Upper lobe of left lung (tissue), 6 donors: Measurements from ENCODE around the gene ZNF576. TPM values are rescaled to one million over a fixed set of nuclear protein-coding genes. Genes with fewer than 3 reads are reported as not detected.

Experiments used
- ATAC-seq, 2 donors: fragments of 200-7000 bp; cut with Tn5 transposase; one replicate each; pipeline ENCODE4 v1.9.1; 2022; ENCODE audit warnings: mild to moderate bottlenecking in 2 of 2, moderate library complexity in 2 of 2; ENCODE audit not compliant: low FRiP score in 2 of 2
- DNase-seq, 2 donors: peaks; one replicate each; pipeline ENCODE4 v3.0.0-alpha.2; 2019 to 2020
- H3K27ac ChIP-seq, 4 donors: fragments of 200-600 bp; sonication (generic); one replicate each; pipeline ENCODE4 v1.5.1; 2016 to 2019
- H3K27me3 ChIP-seq, 4 donors: fragments of 200-600 bp; sonication (generic); one replicate each; pipeline ENCODE4 v1.5.1; 2017 to 2019
- H3K36me3 ChIP-seq, 4 donors: fragments of 200-600 bp; sonication (generic); one replicate each; pipeline ENCODE4 v1.5.1; 2016 to 2019
- H3K4me1 ChIP-seq, 4 donors: fragments of 200-600 bp; sonication (generic); one replicate each; pipeline ENCODE4 v1.5.1; 2018 to 2019
- H3K4me3 ChIP-seq, 4 donors: fragments of 200-600 bp; sonication (generic); one replicate each; pipeline ENCODE4 v1.5.1; 2017 to 2019; ENCODE audit warnings: mild to moderate bottlenecking in 2 of 4, moderate library complexity in 1 of 4
- H3K9me3 ChIP-seq, 4 donors: fragments of 200-600 bp; sonication (generic); one replicate each; pipeline ENCODE4 v1.5.1; 2018 to 2019
- CTCF ChIP-seq, 6 experiments: fragments of 450-650 bp in 4 of 6; fragments of 200-600 bp in 2 of 6; sonication (generic) in 2 of 6; IDR thresholded peaks; one replicate each; pipeline ENCODE4 v1.5.1; 2016 to 2019; ENCODE audit warnings: antibody characterized with exemption in 6 of 6
- EP300 ChIP-seq, 4 donors: sonication (generic); formaldehyde crosslinking; IDR thresholded peaks; one replicate each; pipeline ENCODE4 v1.5.1; 2017; ENCODE audit warnings: antibody characterized with exemption in 4 of 4, control low read depth in 2 of 4
- POLR2A ChIP-seq, 4 donors: fragments of 450-650 bp; IDR thresholded peaks; one replicate each; pipeline ENCODE4 v1.5.1; 2016 to 2017; ENCODE audit warnings: antibody characterized with exemption in 4 of 4, mild to moderate bottlenecking in 2 of 4
- POLR2AphosphoS5 ChIP-seq, 2 donors: sonication (generic); formaldehyde crosslinking; IDR thresholded peaks; one replicate each; pipeline ENCODE4 v1.5.1; 2017; ENCODE audit warnings: antibody characterized with exemption in 2 of 2
- WGBS, 2 donors: methylation state at CpG; one replicate each; pipeline ENCODE4 v1.1.5; 2017 to 2018; 5-methylcytosine and 5-hydroxymethylcytosine counted together
- total RNA-seq, 6 donors: library from RNA; depleted of rRNA in 4 of 6; stranded (reverse); fragments of >200 nt in 4 of 6; gene quantifications; one replicate each; pipeline versions ENCODE4 v1.1.0 to v1.2.1, GENCODE V29; 2016 to 2021
- donor health status: DM: no; HTN: no; CAD: no; lungs with moderate emphysema.
- donor health status: DM: no; HTN: yes; CAD: no; lungs with severe emphysema.

ZNF576 gene
- total RNA-seq, 6 donors from 2014 or later, result 3.1 to 15.6 (median 7.8) TPM

GRCh38 chr19:43624933-43625332, 28.5 kb downstream of the ZNF576 start:
- TF ChIP-seq CTCF (IDR thresholded peaks at IDR 0.05) (no peak), EP300 (IDR thresholded peaks at IDR 0.05) (no peak), POLR2AphosphoS5 (IDR thresholded peaks at IDR 0.05) (no peak), POLR2A (IDR thresholded peaks at IDR 0.05) (no peak)
- 41 to 52% methylated on average over 4 to 23 of the region's 30 CpGs for WGBS, 2 donors
- peak; percentile 66 to 76 for DNase-seq
- Histone ChIP-seq H3K4me1 (peaks cover 3 to 10% (median 4%) of the 10 kb centered on the region in 4 donors), H3K4me3 (no peak overlapping the region), H3K9me3 (no peaks in the 10 kb centered on the region), H3K27me3 (no peaks in the 10 kb centered on the region), H3K27ac (no peak overlapping the region), H3K36me3 (no peaks in the 10 kb centered on the region)
- ATAC-seq, result peak in 1 of 2 donors; percentile 25

GRCh38 chr19:43625918-43626579, 29.7 kb downstream of the ZNF576 start:
- no peak overlapping the region for H3K27ac ChIP-seq
- DNase-seq (no peak), ATAC-seq (peak in 1 of 2 donors; percentile 18)
- H3K4me1 ChIP-seq, result peaks cover 0 to 5% (median 0%) of the 10 kb centered on the region in 4 donors
- no peak overlapping the region for H3K4me3 ChIP-seq
- no peaks in the 10 kb centered on the region for H3K27me3 ChIP-seq
- H3K36me3 ChIP-seq, result no peaks in the 10 kb centered on the region
- no peaks in the 10 kb centered on the region for H3K9me3 ChIP-seq
- 79 to 82% methylated on average over 29 to 32 of the region's 32 CpGs for WGBS, 2 donors
- TF ChIP-seq POLR2AphosphoS5 (IDR thresholded peaks at IDR 0.05) (no peak), EP300 (IDR thresholded peaks at IDR 0.05) (no peak), POLR2A (IDR thresholded peaks at IDR 0.05) (no peak)

GRCh38 chr19:43626838-43627237, 30.4 kb downstream of the ZNF576 start:
- 67 to 73% methylated on average over 17 of the region's 17 CpGs for WGBS, 2 donors

GRCh38 chr19:43628646-43629326, 32.4 kb downstream of the ZNF576 start:
- no peaks in the 10 kb centered on the region for H3K9me3 ChIP-seq
- WGBS, 2 donors, result 89 to 100% methylated on average over 1 to 3 of the region's 3 CpGs
- H3K36me3 ChIP-seq, result no peaks in the 10 kb centered on the region
- H3K4me3 ChIP-seq, result no peak overlapping the region
- H3K27me3 ChIP-seq, result no peaks in the 10 kb centered on the region
- no peak for TF ChIP-seq POLR2AphosphoS5 (IDR thresholded peaks at IDR 0.05)
- no peak for TF ChIP-seq POLR2A (IDR thresholded peaks at IDR 0.05)
- no peak for TF ChIP-seq CTCF (IDR thresholded peaks at IDR 0.05)
- no peak for TF ChIP-seq EP300 (IDR thresholded peaks at IDR 0.05)
- H3K4me1 ChIP-seq, result peaks cover 0 to 5% (median 0%) of the 10 kb centered on the region in 4 donors
- H3K27ac ChIP-seq, result no peak overlapping the region
- ATAC-seq, result no peak
- DNase-seq, result no peak

More at GRCh38 chr19:43626838-43627237, 30.4 kb downstream of the ZNF576 start:
- Histone ChIP-seq H3K27me3 (no peaks in the 10 kb centered on the region), H3K36me3 (no peaks in the 10 kb centered on the region), H3K4me1 (peaks cover 0 to 5% (median 0%) of the 10 kb centered on the region in 4 donors), H3K9me3 (no peaks in the 10 kb centered on the region), H3K27ac (no peak overlapping the region), H3K4me3 (no peak overlapping the region)
- ATAC-seq (no peak), DNase-seq (no peak)
- TF ChIP-seq POLR2A (IDR thresholded peaks at IDR 0.05), result no peak
- TF ChIP-seq EP300 (IDR thresholded peaks at IDR 0.05), result no peak
- no peak for TF ChIP-seq POLR2AphosphoS5 (IDR thresholded peaks at IDR 0.05)
- no peak for TF ChIP-seq CTCF (IDR thresholded peaks at IDR 0.05)

GRCh38 chr19:43631491-43631890, 35.1 kb downstream of the ZNF576 start:
- Histone ChIP-seq H3K4me1 (no peaks in the 10 kb centered on the region), H3K27me3 (no peaks in the 10 kb centered on the region), H3K4me3 (no peak overlapping the region), H3K27ac (no peak overlapping the region), H3K36me3 (no peaks in the 10 kb centered on the region), H3K9me3 (no peaks in the 10 kb centered on the region)
- 85 to 91% methylated on average over 5 of the region's 5 CpGs for WGBS, 2 donors
- TF ChIP-seq EP300 (IDR thresholded peaks at IDR 0.05) (no peak), POLR2AphosphoS5 (IDR thresholded peaks at IDR 0.05) (no peak), POLR2A (IDR thresholded peaks at IDR 0.05) (no peak), CTCF (IDR thresholded peaks at IDR 0.05) (no peak)
- ATAC-seq (no peak), DNase-seq (no peak)
